Endothelial cell of umbilical vein (primary cell): ENCODE data around the gene ANXA8L1.
"Not testable (repeated sequence)": the region's sequence is repeated elsewhere in the genome, so short reads cannot be mapped to it uniquely, and the experiment has no call there.

Experiments used
- CTCF ChIP-seq, 2 donors: IDR thresholded peaks; 1 replicate in 1 of 2; 2 replicates in 1 of 2; pipeline ENCODE4 v1.5.1; 2011; ENCODE audit warnings: low read length in 2 of 2, mild to moderate bottlenecking in 2 of 2, moderate library complexity in 2 of 2, control low read depth in 1 of 2, inconsistent platforms in 1 of 2, low read depth in 1 of 2; ENCODE audit not compliant: insufficient read depth in 1 of 2; ENCODE audit errors: extremely low read depth in 1 of 2
- EZH2 ChIP-seq: IDR thresholded peaks from 2 replicates; pipeline ENCODE4 v1.6.1; 2012; ENCODE audit warnings: borderline replicate concordance, low read depth, mild to moderate bottlenecking, moderate library complexity, low read length, inconsistent platforms; ENCODE audit not compliant: severe bottlenecking
- MAX ChIP-seq: IDR thresholded peaks from 2 replicates; pipeline ENCODE4 v1.6.1; 2011; ENCODE audit not compliant: insufficient read depth, insufficient read length
- MYC ChIP-seq: IDR thresholded peaks from one replicate; pipeline ENCODE4 v1.6.1; 2011; ENCODE audit warnings: mild to moderate bottlenecking, low read depth, low read length
- POLR2A ChIP-seq: IDR thresholded peaks from 2 replicates; pipeline ENCODE4 v1.6.1; 2012; ENCODE audit warnings: low read depth, mild to moderate bottlenecking, control low read depth, low read length
- POLR2AphosphoS5 ChIP-seq: IDR thresholded peaks from 2 replicates; pipeline ENCODE4 v1.6.1; 2012; ENCODE audit warnings: low read depth, mild to moderate bottlenecking, control low read depth, low read length, moderate library complexity; ENCODE audit not compliant: insufficient read depth

GRCh38 chr10:46419570-46420379 lies 44.2 kb downstream of the ANXA8L1 start:
- TF ChIP-seq CTCF (IDR thresholded peaks at IDR 0.05; ENCODE audit: extremely low read depth in 1 of 2, insufficient read depth in 1 of 2, low read depth in 1 of 2, low read length in 2 of 2); POLR2A; POLR2AphosphoS5; EZH2; MYC; MAX: not testable (repeated sequence)
